Measurements from ENCODE around the gene PPT2. TPM values are rescaled to one million over a fixed set of nuclear protein-coding genes. Genes with fewer than 3 reads are reported as not detected.

Gene PPT2
- 30.9 and 89.9 TPM in 2 replicates for total RNA-seq

GRCh38 chr6:32153564-32154513, at the start of gene PPT2:
Gene PPT2, plus strand, starts transcription at chr6:32154141. Its CDS starts 454 bp downstream, at chr6:32154595.

GRCh38 chr6:32109114-32109764, 44.7 kb upstream of the PPT2 start, which contains the start of gene TNXB:
Gene TNXB, minus strand, starts transcription at chr6:32109338. Its CDS starts 11,140 bp downstream, at chr6:32098198.

GRCh38 chr6:32127717-32128592, 26.0 kb upstream of the PPT2 start, which contains the start of gene ATF6B:
Gene ATF6B, minus strand, starts transcription at chr6:32128246. Its CDS starts 39 bp downstream, at chr6:32128207.

GRCh38 chr6:32151863-32152768, 1.8 kb upstream of the PPT2 start, which contains the start of gene PRRT1:
Gene PRRT1, minus strand, starts transcription at chr6:32151939. Its CDS starts 112 bp downstream, at chr6:32151827.

GRCh38 chr6:32164295-32164694, 10.4 kb downstream of the PPT2 start, which contains the start of gene EGFL8:
Gene EGFL8, plus strand, starts transcription at chr6:32164595. Its CDS starts 1,571 bp downstream, at chr6:32166166.

GRCh38 chr6:32175711-32176475, 22.0 kb downstream of the PPT2 start, which contains the start of gene AGPAT1:
Gene AGPAT1, minus strand, starts transcription at chr6:32176084. Its CDS starts 4,588 bp downstream, at chr6:32171496.

GRCh38 chr6:32177788-32178546, 24.0 kb downstream of the PPT2 start, which contains the start of gene RNF5:
Gene RNF5, plus strand, starts transcription at chr6:32178405. Its CDS starts 107 bp downstream, at chr6:32178512.

GRCh38 chr6:32184084-32184640, 30.2 kb downstream of the PPT2 start, which contains the start of gene AGER:
Gene AGER, minus strand, starts transcription at chr6:32184253. Its CDS starts 31 bp downstream, at chr6:32184222.

GRCh38 chr6:32190054-32190851, 36.3 kb downstream of the PPT2 start, which contains the start of gene PBX2:
Gene PBX2, minus strand, starts transcription at chr6:32190202. Its CDS starts 287 bp downstream, at chr6:32189915.

GRCh38 chr6:32192608-32193039, 38.7 kb downstream of the PPT2 start, which contains the start of gene GPSM3:
Gene GPSM3, minus strand, starts transcription at chr6:32192643. Its CDS starts 130 bp downstream, at chr6:32192513.

Other genes with a start within 250 kb of the PPT2 start
- gene C2, start 226.4 kb upstream of the PPT2 start, total RNA-seq = not detected in 2 replicates
- 0.97 and 2.5 TPM in 2 replicates for gene CFB, start 208.0 kb upstream of the PPT2 start, total RNA-seq
- gene NELFE, start 195.2 kb upstream of the PPT2 start, total RNA-seq = 76.4 and 90.9 TPM in 2 replicates
- 32.7 and 40.9 TPM in 2 replicates for gene SKIC2, start 195.0 kb upstream of the PPT2 start, total RNA-seq
- 7.3 and 11.4 TPM in 2 replicates for gene DXO, start 182.0 kb upstream of the PPT2 start, total RNA-seq
- 1.5 and 3.1 TPM in 2 replicates for gene C4A, start 172.1 kb upstream of the PPT2 start, total RNA-seq
- gene C4B, start 139.3 kb upstream of the PPT2 start, total RNA-seq = 0.97 and 2.5 TPM in 2 replicates
- not detected in 2 replicates for gene CYP21A2, start 115.7 kb upstream of the PPT2 start, total RNA-seq
- gene TNXB, start 44.8 kb upstream of the PPT2 start, total RNA-seq = 0.49 and 6.1 TPM in 2 replicates
- 13.1 and 22.2 TPM in 2 replicates for gene ATF6B, start 25.9 kb upstream of the PPT2 start, total RNA-seq
- 4.6 and 7.3 TPM in 2 replicates for gene FKBPL, start 23.9 kb upstream of the PPT2 start, total RNA-seq
- not detected in 2 replicates for gene PRRT1, start 2.2 kb upstream of the PPT2 start, total RNA-seq
- gene EGFL8, start 10.5 kb downstream of the PPT2 start, total RNA-seq = 0.81 and 2.0 TPM in 2 replicates
- 5.3 and 16.7 TPM in 2 replicates for gene AGPAT1, start 21.9 kb downstream of the PPT2 start, total RNA-seq
- gene RNF5, start 24.3 kb downstream of the PPT2 start, total RNA-seq = 33.4 and 34.2 TPM in 2 replicates
- gene AGER, start 30.1 kb downstream of the PPT2 start, total RNA-seq = 0.44 and 0.81 TPM in 2 replicates
- 27.8 and 56.5 TPM in 2 replicates for gene PBX2, start 36.1 kb downstream of the PPT2 start, total RNA-seq
- gene GPSM3, start 38.5 kb downstream of the PPT2 start, total RNA-seq = 3.2 and 4.2 TPM in 2 replicates
- 57.3 and 61.4 TPM in 2 replicates for gene NOTCH4, start 69.9 kb downstream of the PPT2 start, total RNA-seq
- gene TSBP1, start 217.8 kb downstream of the PPT2 start, total RNA-seq = not detected in 2 replicates